Kidney glomerular epithelial cell (primary cell): ENCODE data around the gene ZNF518A.
A peak's percentile ranks its signal among the peaks of the same experiment; 100 is the strongest.

Experiments used
- DNase-seq: peaks from one replicate; lab custom pipeline; 2025; lab: John Stamatoyannopoulos, UW

ZNF518A gene

GRCh38 chr10:96129387-96130325 is at the start of gene ZNF518A:
TSS of gene ZNF518A (plus strand) at chr10:96130297. CDS start at chr10:96156323, 26,026 bp downstream.
- DNase-seq, result peak; percentile 90

GRCh38 chr10:96082153-96082552 is 47.9 kb upstream of the ZNF518A start:
- DNase-seq, result no peak

- no peak for DNase-seq
Observed at GRCh38 chr10:96082748-96083147, 47.3 kb upstream of the ZNF518A start.

- DNase-seq, result peak; percentile 34
Observed at GRCh38 chr10:96089116-96089515, 41.0 kb upstream of the ZNF518A start.

GRCh38 chr10:96089670-96090462 is 40.2 kb upstream of the ZNF518A start:
- peak; percentile 87 for DNase-seq

- DNase-seq, result no peak
Observed at GRCh38 chr10:96090463-96090800, 39.7 kb upstream of the ZNF518A start.

GRCh38 chr10:96092999-96093767 is 36.9 kb upstream of the ZNF518A start:
- no peak for DNase-seq

GRCh38 chr10:96093948-96094347 is 36.1 kb upstream of the ZNF518A start:
- DNase-seq, result no peak

GRCh38 chr10:96096958-96097357 is 33.1 kb upstream of the ZNF518A start:
- DNase-seq, result no peak

- DNase-seq, result no peak
Observed at GRCh38 chr10:96097865-96098264, 32.2 kb upstream of the ZNF518A start.

- DNase-seq, result no peak
Observed at GRCh38 chr10:96107623-96108038, 22.5 kb upstream of the ZNF518A start.

GRCh38 chr10:96112531-96112930 is 17.6 kb upstream of the ZNF518A start:
- DNase-seq, result no peak

GRCh38 chr10:96118604-96119450 is 11.3 kb upstream of the ZNF518A start:
- DNase-seq, result no peak

- DNase-seq, result no peak
Observed at GRCh38 chr10:96122824-96123223, 7.3 kb upstream of the ZNF518A start.

- peak; percentile 34 for DNase-seq
Observed at GRCh38 chr10:96124230-96125141, 5.6 kb upstream of the ZNF518A start.

- no peak for DNase-seq
Observed at GRCh38 chr10:96125142-96125515, 5.0 kb upstream of the ZNF518A start.

- DNase-seq, result peak; percentile 82
Observed at GRCh38 chr10:96130326-96130995, 364 bp downstream of the ZNF518A start.

- DNase-seq, result no peak
Observed at GRCh38 chr10:96131621-96132020, 1.5 kb downstream of the ZNF518A start.

- DNase-seq, result peak; percentile 12
Observed at GRCh38 chr10:96133135-96133534, 3.0 kb downstream of the ZNF518A start.

GRCh38 chr10:96136810-96137209 is 6.7 kb downstream of the ZNF518A start:
- DNase-seq, result no peak
